Measurements from ENCODE around the gene TK1.

- TF ChIP-seq CTCF (IDR thresholded peaks at IDR 0.05; ENCODE audit: borderline replicate concordance, extremely low read depth, low read length, poor library complexity, severe bottlenecking): peak; percentile 23
- TF ChIP-seq EZH2 (IDR thresholded peaks at IDR 0.05; ENCODE audit: borderline replicate concordance, low read depth, low read length, severe bottlenecking): no peak
Measured at GRCh38 chr17:78206298-78206697, 19.4 kb upstream of the TK1 start.

Measured in DND-41 (cell line).